GM20431 (cell line): Measurements from ENCODE around the gene NFATC2.
"Not testable (repeated sequence)": the region's sequence is repeated elsewhere in the genome, so short reads cannot be mapped to it uniquely, and the experiment has no call there.

Experiments
- in situ Hi-C: fragments of 300-500 bp; cut with MseI, MboI; formaldehyde crosslinking; loops from one replicate; pipeline ENCODE4 v1.15.0; 2020; ENCODE audit warnings: low sequenced_read_pairs; ENCODE audit not compliant: unreplicated experiment

NFATC2 gene

GRCh38 chr20:51569815-51570738 lies 27.6 kb upstream of the NFATC2 start:
- in situ Hi-C loops: no loop called here

DNA sequence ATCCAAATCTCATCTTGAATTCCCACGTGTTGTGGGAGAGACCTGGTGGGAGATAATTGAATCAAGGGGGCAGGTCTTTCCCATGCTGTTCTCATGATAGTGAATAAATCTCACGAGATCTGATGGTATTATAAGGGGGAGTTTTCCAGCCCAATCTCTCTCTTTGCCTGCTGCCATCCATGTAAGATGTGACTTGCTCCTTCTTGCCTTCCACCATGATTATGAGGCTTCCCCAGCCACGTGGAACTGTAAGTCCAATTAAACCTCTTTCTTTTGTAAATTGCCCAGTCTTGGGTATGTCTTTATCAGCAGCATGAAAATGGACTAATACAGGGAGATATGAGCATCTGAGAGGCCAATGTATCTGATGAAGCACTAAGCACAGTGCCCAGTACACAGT lies 26.0 kb upstream of the NFATC2 start:
- in situ Hi-C loops: not testable (repeated sequence)

- in situ Hi-C loops: no loop called here
Observed at GRCh38 chr20:51567622-51568021, 25.1 kb upstream of the NFATC2 start.

DNA sequence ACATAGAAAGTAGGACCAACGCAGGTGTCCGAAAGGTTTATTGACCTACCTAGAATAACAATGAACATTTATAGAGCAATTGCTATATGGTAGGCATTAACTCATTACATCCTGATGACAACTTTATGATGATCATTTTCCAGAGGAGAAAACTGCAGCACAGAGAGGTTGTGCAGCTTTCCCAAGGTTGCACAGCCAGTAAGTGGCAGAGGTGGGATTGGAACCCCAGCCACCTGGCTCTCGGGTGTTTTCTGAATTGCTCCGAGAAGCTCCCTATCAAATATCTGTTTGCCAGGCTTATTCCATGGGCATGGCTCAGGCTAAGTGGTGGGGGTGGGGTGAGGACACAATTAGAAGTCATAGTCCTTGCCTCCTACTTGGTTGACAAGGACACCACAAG lies 24.1 kb upstream of the NFATC2 start:
- in situ Hi-C loops: no loop called here

DNA sequence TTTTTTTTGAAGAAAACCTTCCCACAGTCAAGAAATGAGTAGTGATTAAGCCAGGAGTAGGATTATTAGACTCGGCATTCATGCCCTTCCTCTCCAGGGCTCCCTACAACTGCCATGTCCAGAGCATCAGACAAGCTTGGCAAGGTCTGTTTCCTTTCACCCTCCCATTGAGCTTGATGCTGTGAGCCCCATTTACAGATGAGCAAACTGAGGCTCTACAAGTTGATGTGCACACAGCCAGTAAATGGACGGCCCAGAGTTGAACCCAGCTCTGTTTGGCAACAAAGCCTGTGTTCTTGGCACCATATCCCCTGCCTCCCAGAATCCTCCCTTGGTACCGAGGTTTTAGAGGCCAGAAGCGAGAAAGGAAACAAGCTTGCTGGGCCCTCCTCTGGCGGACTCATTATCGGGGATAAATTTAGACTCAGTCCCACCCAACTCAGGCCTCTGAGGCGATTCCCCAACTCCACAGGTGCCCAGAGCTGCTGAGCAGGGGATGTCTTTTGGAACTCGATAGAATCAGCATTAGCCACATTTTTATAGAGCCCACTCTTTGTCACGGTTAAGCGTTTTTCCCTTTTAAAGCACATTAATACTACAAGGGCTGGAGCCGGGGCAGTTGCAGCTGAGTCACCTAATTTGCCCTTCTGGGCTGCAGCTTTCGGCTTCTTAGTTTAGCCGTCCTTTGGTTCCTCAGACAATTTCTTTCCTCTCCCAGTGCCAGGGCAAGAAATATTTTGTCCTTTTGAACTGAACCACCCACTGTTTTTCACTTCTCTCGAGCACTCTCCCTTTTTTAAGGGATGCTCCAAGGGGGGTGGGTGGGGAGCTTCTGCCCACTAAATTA lies 23.0 kb upstream of the NFATC2 start:
- in situ Hi-C loops: no loop called here

GRCh38 chr20:51563486-51564332 lies 21.2 kb upstream of the NFATC2 start:
- in situ Hi-C loops: no loop called here

- in situ Hi-C loops: no loop called here
Observed at GRCh38 chr20:51563174-51563485, 20.6 kb upstream of the NFATC2 start.

DNA sequence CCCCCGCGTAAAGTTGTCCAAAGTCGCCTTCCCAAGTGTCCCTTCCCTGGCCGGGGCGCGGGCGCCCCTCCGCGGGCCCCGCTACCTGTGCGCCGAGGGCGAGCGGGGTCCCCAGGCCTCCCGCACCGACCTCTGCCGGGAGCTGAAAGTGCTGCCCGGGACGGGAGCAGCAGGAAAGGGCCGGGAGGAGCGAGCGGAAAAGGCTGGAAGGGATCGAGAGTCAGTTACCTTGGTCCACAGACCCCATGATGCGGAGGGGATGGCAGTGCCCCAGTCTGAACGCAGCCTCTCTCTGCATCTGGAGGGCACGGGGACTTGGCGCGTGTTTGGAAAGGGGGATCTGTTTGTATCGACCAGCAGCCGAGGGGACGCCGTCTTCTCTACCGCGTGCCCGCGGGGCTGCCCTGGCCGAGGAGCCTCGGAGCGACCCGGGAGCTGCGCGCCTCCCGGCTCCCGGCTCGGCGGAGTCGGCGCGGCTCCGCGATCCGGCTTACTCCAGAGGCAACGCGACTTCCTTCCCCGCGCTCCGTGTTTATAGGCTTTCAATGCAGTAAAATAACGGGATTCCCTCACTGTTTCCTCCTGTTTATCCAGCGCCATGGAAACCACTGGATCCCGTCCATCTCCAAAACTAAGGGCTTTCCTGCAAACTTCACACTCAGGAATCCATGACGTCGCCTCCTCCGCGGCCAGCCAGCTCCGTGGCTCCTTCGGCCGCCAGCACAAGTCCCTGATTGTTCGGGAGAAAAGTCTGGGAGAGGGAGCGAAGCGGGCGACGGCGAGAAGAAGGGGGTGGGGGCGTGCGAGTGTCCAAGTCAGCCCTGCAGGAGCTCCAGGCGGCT lies 20.0 kb upstream of the NFATC2 start:
- in situ Hi-C loops: no loop called here

- in situ Hi-C loops: no loop called here
Observed at GRCh38 chr20:51562027-51562331, 19.5 kb upstream of the NFATC2 start.

DNA sequence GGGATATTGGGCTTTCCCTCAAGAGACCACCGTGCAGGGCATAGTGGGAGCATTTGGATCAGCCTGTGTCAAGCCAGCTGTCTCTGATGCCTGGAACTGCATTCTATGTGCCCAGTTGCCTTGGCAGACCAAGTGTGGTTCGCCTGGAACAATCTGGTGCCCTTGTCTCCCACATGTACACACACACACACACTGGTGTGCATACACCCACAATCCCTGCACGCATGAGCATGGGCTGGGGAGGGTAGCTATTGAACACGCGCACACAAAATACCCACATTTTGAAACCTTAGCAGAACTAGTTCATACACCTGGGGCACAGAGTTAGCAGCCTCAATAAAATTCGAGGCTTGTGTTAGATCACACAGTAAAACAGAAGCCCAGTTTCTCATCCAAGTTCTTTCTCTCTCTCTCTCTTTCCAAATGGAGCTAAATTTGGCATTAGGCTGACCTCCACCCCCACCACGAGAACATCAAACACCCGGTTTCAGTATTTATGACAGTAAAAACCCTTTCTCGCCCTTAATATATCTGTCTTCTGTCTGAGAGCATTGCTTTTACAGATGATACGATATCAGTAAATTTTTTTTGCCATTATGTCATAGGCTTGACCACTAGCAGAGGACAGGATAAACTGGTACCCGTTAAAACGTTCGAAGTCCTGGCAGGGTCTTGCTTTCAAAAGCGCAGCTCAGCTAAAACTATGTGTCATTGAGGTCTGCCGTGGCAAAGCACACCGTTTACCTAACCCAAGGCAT lies 18.2 kb upstream of the NFATC2 start:
- in situ Hi-C loops: no loop called here

- in situ Hi-C loops: no loop called here
Observed at GRCh38 chr20:51560042-51560441, 17.5 kb upstream of the NFATC2 start.

- in situ Hi-C loops: no loop called here
Observed at GRCh38 chr20:51554538-51555165, 12.1 kb upstream of the NFATC2 start.

GRCh38 chr20:51553897-51554486 lies 11.5 kb upstream of the NFATC2 start:
- in situ Hi-C loops: no loop called here

- in situ Hi-C loops: no loop called here
Observed at GRCh38 chr20:51551186-51551585, 8.7 kb upstream of the NFATC2 start.

- in situ Hi-C loops: no loop called here
Observed at GRCh38 chr20:51549474-51549873, 7.0 kb upstream of the NFATC2 start.

GRCh38 chr20:51547951-51548350 lies 5.4 kb upstream of the NFATC2 start:
- in situ Hi-C loops: no loop called here

DNA sequence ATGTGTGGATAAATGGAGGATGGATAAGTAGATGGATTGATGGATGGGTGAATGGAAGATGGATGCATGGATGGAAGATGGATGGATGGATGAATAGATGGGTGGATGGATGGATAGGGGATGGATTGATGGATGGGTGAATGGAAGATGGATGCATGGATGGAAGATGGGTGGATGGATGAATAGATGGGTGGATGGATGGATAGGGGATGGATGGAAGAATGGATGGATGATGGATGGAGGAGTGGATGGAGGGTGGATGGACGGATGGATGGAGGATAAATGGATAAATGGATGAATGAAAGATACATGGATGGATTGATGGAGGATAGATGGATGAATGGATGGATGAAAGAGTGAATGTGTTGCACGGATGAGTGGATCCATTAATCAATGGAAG lies 3.0 kb upstream of the NFATC2 start:
- in situ Hi-C loops: no loop called here

- in situ Hi-C loops: no loop called here
Observed at GRCh38 chr20:51543422-51543788, 886 bp upstream of the NFATC2 start.
